HK-2 (cell line): Measurements from ENCODE around the gene CYLD.

Experiments used
- DNase-seq: peaks from one replicate; pipeline ENCODE4 v3.0.0-alpha.2; 2018; ENCODE audit not compliant: unreplicated experiment

CYLD gene

DNA sequence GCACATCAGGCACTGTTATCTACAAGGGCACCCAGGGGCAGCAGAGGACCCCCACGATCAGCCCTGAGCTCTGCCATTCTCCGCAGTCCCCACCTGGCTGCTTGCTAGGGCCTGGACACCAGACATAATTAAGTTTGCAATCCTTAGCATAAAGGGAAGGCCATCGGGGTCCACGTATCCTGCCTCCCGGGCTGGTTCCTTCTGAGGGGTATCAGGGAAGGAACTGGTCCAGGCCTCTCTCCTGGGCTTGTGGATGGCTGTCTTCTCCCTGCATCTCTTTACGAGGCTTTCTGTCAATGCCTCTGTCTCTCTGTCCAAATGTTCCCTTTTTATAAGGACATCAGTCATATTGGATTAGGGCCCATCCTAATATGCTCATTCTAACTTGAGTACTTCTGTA lies 77.8 kb downstream of the CYLD start:
- DNase-seq, result no peak

DNA sequence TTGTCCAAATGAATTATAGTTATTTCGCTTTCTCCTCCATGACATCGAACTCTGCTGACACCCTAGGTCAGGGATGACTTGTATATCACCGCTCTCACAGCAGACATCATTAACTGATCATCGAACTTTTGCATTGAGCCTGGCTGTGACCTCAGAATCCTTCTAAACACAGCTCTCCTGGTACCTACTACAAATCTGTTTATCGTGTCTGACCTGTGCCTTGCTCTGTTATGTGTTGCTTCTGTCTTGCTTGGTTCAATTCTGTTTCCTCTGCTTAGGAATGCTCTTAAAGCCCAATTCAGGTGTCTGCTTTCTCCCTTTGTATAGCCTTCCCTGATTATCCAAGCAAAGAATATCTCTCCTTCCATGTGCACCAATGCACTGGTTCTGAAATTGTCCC lies 78.3 kb downstream of the CYLD start:
- DNase-seq, result no peak

DNA sequence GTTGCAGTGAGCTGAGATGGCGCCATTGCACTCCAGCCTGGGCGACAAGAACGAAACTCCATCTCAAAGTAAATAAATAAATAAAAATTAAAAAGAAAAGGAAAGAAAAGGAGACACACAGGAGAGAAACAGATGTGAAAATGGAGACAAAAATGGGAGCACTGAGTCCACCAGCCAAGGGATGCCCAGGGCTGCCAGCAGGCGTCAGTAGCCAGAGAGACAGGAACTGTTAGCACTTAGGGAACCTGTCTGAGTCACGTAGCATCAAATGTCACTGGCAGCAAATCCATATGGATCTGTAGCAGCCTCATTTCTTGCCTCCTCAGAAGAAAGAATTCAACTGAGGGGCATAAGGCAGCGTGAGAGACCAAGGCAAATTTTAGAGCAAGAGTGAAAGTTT lies 79.7 kb downstream of the CYLD start:
- DNase-seq, result no peak

DNA sequence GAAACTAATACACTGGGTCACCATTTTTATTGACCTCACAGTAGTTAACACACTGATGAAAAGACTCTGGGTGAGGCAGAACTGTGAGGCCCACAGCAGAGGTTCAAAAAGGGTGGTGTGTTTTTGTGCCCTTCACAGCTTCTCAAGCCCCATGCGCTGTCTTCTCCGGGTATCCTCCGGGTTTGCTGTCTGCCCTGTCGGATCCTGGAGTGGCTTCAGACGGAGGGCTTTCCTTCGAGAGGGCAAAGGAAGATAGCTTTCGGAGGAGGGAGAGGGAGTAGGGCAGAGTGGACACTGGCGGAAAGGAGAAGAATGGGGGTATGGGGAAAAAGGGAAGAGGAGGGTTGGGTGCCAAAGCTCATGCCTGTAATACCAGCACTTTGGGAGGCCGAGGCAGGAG lies 80.8 kb downstream of the CYLD start:
- DNase-seq, result no peak

DNA sequence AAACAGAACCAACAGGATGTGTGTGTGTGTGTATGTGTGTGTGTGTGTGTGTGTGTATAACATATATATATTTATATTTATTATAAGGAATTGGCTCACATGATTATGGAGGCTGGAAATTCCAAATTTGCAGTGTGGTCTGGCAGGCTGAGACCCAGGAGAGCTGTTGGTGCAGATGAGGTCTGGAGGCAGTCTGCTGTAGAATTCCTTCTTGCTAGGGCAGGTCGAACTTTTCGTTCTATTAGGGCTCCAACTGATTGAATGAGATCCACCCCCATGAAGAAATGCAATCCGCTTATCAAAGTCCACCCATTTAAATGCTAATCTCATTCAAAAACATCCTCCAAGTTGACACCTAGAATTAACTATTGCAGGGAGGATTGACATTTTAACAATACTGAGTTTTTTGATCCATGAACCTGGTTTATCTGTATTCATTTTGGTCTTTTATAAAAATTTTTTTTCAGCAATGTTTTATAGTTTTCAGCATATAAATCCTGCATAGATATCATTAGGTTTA lies 85.0 kb downstream of the CYLD start:
- DNase-seq, result no peak

DNA sequence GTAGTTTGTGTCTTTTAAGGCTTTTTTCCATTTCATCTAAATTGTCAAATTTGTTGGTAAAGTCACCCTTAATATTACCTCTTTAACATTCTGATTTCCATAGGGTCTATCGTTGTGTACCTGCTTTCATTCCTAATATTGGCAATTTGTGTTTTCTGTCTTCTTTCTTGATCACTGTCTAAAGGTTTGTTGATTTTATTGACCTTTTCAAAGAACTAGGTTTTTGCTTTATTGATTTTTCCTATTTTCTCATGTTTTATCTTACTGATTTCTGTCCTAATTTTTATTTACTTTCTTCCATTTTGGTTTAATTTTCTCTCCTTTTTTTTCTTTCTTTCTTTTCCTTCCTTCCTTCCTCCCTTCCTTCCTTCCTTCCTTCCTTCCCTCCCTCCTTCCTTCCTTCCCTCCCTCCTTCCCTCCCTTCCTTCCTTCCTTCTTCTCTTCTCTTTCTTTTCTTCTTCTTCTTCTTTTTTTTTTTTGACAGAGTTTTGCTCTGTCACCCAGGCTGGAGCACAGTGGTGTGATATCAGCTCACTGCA lies 86.3 kb downstream of the CYLD start:
- no peak for DNase-seq

DNA sequence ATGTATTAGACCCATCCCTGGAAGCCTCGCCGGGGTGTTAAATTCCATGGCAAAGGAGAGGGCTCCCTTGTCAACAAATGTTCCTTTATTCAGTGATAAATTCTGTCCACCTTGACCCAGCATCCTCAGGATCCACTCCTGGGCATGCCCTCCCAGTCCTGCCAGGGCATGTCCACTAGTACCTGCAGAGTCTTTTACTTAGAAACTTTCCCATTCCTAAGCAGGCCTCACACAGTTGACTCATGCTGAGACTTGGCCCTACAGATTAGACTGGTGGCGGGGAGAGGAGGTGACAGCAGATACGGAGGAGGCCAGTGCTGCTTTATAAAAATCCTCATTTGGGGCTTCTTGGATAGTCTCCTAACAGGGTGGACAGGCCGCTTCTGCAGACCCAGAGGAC lies 88.8 kb downstream of the CYLD start:
- no peak for DNase-seq

DNA sequence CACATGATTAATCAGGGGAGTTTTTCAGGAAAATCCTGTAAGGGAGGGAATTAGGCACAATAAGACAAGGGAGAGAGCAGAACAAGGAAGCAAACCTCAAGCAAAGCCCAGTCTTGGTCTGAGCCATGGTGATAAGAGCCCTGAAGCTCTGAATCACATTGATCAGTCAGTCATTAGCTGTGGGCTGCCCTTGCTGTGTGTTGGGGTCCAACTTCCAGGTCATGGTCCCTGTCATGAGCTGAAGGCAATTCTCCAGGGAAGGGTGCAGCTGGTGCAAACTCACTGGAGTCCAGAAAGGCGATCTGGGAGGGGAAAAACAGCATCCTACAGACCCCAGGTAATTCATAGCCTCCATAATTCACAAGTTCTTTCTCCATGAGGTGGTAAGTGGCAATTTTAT lies 89.9 kb downstream of the CYLD start:
- no peak for DNase-seq

DNA sequence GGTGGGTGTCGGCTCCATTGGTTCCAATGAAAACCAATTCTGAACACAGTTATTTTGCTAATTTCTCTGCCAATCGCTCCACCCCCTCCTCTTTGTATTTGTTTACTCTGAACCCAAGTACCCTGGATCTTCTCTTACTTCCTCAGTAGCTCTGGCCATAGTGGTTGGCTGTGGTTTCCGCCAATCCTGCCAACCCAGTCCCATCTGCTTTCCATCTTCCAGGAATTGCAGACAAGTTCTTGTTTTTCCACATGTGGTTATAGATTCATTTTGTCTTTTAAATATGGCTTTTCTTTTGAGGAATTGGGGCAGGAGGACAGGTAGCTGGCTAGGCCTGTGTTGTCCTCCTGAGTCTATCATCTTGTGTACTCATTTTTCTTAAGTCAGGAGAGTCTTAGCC lies 92.0 kb downstream of the CYLD start:
- no peak for DNase-seq

DNA sequence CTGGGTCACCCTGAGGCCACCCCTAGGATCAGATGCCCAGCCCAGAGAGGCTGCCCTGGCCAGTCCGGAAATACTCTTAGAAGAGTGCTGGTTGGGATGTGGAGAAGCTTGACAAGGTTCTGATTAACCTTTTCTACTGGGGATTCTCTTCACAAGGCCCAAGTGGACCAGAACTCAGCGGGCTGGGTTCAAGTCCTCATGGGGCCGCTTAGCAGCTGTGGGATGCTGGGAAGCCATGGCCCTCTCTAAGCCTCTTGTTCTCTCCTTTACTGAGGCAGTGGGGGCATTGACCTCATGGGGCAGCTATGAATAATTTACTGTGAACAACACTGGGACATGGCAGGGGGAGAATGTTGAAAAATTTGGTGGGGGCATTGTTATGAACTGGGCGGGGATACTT lies 92.8 kb downstream of the CYLD start:
- DNase-seq, result no peak

DNA sequence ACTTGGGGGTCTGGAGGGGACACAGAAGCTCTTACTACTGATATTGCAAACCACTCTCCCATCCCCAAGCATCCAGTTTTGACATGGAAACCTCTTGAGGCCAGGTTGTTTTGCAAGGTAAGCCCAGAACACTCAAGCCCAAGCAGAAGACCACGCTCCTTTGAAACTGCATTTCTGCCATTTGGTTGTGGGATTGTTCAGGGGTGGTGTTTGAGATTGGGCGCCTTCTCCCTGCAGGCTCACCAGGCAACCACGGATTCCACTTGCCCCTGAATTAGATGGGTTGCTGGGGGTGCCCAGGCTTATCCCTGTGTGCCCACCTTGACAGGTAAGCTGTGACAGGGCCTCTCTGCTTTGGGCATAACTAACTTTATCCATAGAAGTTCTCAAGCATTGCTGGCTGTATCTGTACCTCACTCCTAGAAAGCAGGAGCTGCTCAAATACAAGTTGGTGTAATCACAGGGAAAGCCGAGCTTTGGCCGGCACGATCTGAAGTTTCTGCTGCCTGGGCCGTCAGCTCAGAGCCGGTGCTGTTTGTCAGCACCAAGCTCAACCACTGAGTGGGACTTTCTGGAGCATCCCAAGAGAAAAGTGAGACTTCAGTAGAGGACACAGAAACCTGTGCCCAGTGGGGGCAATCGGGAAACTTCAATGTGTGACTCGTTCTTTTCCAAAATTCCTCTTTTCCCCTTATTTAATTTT lies 93.6 kb downstream of the CYLD start:
- DNase-seq, result no peak

DNA sequence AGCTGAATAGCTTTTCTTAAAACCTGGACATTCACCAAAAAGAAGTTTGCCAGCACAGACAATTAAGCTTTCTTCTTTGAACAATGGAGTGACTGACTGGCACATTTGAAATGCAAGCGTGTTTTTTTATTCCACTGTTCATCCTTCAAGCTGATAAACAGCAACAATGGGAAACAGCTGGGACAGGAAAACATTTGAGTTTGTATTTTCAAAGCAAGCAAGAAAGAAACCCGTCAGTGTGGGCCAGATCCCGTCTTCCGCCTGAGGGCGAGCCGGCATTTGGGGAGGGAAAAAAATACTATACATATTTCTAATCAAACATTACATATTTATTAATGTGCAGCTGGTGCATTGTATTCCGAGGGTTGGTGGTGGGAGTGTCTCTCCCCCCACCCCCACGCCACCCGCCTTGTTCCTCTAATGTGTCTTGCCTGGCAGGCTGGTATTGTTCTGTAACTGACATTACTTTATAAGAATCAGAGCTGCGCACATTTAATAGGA lies 94.3 kb downstream of the CYLD start:
- no peak for DNase-seq

DNA sequence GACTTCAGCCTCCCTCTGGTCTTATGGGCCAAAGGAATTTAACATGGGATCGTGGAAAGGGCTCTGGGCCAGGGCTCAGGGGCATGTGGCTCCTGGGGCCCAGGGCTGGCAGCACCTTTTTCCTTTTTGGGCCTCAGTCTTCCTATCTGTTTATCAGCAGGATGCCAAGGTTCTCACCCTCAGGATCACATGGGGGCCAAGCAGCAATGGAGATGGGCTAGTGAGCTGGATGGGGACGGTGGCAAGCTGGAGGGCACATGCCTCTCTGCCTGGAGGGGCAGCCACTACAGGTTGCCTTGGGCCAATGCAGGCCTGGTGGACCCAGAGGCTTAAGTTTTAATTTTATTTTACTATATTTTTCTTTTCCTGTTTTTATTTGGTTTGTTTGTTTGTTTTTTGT lies 95.4 kb downstream of the CYLD start:
- no peak for DNase-seq

DNA sequence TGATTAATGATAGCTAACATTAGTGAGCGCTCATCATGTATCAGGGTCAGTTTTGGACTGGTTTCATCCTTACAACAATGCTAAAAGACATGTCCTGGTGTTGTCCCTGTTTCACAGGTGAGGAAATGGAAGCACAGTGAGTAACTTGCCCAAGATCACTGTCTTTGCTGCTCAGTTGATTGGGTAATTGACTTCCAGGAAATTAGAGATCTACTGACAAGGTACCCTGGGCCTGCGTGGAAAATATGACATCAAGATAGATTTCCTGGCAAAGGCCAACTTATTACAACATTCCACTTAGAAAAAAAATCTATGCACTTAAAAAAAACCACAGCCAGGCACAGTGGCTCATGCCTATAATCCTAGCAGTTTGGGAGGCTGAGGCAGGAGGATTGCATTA lies 96.3 kb downstream of the CYLD start:
- DNase-seq, result no peak

DNA sequence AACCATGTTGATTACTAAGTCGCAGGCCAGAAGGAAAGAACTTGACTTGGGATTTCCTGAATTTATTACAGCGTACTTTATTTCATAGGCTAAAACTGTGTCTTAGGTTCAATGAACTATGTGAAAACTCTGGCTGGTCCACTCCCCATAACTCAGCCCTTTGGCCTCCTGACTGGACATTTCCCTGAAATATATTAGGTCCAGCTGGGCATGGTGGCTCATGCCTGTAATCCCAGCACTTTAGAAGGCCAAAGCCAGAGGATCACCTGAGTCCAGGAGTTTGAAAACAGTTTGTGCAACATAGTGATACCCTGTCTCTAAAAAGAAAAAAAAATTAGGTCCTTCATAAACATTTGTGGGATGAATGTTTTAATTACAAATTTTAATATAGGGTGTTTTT lies 97.0 kb downstream of the CYLD start:
- no peak for DNase-seq

DNA sequence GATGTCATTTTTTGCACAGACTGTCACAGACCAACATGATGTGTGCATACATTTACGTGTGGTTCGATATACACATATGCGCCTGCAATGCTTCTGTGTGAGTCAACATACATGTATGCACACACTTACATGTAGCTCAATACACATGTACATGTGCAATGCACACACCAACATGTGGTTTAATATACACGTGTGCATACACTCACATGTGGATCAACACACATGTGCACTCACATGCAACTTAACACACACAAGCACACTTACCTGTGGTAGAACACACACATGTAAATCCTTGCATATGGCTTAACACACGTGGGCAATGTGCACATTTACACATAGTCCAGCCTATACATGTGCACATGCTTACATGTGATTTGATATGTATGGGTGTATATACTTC lies 97.5 kb downstream of the CYLD start:
- DNase-seq, result no peak

DNA sequence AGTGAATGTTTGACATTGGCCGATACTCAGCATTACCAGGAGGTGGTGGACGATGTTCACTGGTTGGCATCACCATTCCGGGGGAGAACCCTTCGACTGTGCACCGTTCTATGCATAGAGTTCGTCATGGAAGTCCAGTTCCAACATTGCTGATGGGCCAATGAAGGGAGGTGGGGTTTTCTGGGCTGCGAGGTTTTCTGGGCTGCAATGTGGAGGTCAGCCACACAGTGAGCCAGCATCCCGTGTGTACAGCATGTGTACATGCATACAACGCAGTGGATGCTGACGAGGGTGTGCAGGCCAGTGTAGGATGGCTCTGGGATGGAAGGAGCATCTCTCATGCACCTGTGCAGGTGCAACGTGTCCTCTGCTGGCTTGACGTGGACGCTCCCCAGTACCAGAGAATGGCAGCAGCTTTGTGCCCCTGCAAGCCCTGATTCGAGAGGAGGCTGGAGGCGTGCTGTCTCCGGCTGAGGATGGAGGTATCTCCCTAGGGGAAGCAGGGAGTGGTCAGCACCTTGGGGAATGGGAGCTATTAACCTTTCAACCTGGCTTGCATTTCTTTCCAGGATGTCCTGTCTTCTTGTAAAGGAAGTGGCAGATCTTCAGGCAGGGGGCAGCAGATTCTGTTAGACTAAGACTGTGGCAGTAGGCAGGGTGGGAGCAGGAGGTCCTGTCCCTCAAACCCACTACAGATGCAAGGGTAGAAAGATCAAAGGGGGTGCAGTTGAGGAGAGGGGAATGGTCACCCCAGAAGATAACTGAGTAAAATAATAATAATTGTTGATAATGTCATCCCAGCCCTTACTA lies 98.2 kb downstream of the CYLD start:
- DNase-seq, result no peak

DNA sequence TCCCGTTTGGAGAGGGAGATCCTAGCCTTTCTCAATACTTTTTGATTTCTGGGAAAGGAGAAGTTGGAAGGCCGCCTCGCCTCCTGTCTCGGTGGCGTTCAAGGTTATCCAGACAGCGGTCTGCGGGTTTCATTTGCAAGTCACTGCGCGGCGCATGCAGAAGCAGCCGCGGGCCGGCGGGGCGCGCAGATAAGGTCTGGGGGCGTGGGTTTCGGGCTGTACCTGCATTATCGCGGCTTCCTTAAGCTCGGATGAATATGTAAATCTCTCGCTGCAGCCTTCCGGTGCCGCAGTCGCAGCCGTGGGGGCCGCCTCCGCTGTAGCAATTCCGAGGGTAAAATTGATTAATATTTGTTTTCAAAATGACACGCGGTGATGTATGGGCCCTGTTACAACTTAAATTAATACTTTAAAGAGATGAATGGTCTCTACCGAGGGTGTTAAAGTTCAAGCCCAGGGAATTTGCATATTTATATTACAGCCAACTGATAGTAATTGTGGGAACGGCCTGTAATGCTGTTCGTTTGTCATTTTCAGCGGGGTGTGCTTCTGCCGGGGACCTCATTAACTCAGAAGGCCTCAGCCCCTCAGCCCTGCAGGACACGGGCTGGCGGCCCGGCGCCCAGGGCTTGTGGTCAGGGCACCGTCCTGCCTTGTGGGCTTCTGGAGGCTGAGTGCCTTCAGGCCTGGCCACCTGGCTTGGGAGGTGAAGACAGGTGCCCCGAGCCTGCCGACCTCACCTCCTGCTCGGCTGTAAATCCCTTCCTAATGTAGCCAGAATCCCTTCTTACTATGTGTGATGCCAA lies 99.4 kb downstream of the CYLD start:
- no peak for DNase-seq

DNA sequence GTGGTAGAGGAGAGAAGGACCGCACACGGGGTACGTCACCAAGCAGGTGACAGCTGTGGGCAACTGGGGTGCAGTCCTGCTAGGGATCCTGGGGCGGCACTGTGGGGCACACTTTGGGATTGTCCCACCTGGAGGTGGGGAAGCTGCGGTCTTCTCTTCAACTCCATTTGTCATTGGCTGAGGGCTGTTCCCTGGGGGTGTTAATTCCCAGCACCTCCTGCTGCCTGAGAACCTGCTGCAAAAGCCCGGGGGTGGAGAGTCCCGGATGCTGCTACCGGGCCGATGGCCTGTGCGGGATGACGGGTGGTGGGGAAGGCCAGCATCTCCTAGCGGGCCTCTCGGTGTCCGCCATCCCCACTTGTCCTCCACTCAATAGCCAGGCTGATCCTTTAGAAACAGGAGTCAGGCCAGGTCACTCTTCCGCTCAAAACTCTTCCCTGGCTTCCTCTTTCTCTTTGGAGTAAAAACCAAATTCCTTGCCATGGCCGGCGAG lies 100.2 kb downstream of the CYLD start:
- no peak for DNase-seq

DNA sequence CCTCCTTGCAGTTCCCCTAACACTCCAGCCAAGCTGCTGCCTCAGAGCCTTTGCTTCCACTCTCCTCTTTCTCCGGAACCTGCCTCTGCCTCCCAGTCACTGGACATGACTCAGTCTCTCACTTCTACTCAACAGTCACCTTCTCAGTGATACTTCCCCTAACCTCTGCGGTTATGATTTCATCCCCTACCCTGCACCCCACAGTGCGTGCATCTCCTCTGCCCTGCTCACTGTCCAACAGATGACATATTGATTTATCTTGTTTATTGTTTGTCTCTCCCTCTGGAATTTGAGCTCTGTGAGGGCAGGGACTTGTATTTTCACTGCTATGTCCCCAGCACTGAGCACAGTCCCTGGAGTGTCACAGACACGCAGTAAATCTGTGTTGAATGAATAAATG lies 100.7 kb downstream of the CYLD start:
- no peak for DNase-seq

DNA sequence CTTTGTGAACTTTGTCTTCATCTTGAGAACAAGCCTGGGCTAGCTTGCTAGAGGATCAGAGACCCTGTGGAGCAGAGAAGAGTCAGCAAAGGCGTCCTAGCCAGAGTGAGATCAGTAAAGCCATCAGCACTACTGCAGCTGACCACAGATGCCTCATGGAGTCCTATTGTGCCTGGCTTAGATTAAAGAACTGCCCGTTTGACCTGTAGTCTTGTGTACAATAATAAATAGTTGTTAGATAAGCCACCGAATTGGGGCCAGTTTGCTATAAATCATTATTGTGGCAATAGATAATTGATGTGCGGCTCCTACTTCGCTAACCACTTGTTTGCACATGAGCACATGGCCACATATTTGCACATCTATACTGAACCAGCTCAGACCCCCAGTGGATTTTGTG lies 103.0 kb downstream of the CYLD start:
- DNase-seq, result no peak

DNA sequence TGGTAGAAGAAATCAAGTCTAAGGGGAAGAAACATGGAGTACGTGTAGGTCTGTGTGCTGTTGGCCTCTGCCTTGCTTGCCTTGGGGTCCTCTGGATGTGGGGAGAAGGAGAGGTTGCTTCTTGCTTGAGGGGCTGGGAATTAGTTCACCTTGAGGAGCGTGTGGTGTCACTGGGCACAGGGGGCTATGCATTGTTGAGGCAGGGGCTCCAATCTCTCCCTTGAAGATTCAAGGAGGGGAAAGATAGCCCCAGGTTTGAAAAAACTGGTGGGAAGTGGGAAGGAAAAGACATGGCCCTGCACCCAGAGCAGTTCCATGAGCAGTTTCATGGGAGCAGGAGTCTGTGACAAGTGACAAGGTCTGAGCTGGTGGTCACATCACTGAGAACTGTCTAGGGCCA lies 103.4 kb downstream of the CYLD start:
- no peak for DNase-seq
